Tibial nerve (tissue), 4 donors: Measurements from ENCODE around the gene OAS2. TPM values are rescaled to one million over a fixed set of nuclear protein-coding genes. Genes with fewer than 3 reads are reported as not detected.

ENCODE experiments used
- DNase-seq, 2 donors: peaks; one replicate each; pipeline ENCODE4 v3.0.0-alpha.2; 2019; ENCODE audit warnings: low spot score in 2 of 2
- H3K27ac ChIP-seq, 4 donors: fragments of 200-600 bp; sonication (generic) in 3 of 4; one replicate each; pipeline ENCODE4 v1.5.1; 2017 to 2019; ENCODE audit warnings: mild to moderate bottlenecking in 1 of 4
- H3K27me3 ChIP-seq, 2 donors: fragments of 200-600 bp; sonication (generic) in 1 of 2; one replicate each; pipeline versions ENCODE4 v1.5.1 to v1.6.0; 2017 to 2019
- H3K36me3 ChIP-seq, 3 donors: fragments of 200-600 bp; sonication (generic); one replicate each; pipeline ENCODE4 v1.5.1; 2018 to 2019
- H3K4me1 ChIP-seq, 4 donors: fragments of 200-600 bp; sonication (generic) in 3 of 4; one replicate each; pipeline ENCODE4 v1.5.1; 2017 to 2019
- H3K4me3 ChIP-seq, 4 donors: fragments of 200-600 bp; sonication (generic) in 3 of 4; one replicate each; pipeline ENCODE4 v1.5.1; 2017 to 2019; ENCODE audit warnings: mild to moderate bottlenecking in 1 of 4, moderate library complexity in 1 of 4
- H3K9me3 ChIP-seq, 4 donors: fragments of 200-600 bp; sonication (generic) in 3 of 4; one replicate each; pipeline ENCODE4 v1.5.1; 2017 to 2019
- CTCF ChIP-seq, 5 experiments: fragments of 200-600 bp in 3 of 5; fragments of 450-650 bp in 2 of 5; sonication (generic) in 3 of 5; IDR thresholded peaks; one replicate each; pipeline ENCODE4 v1.5.1; 2016 to 2019; ENCODE audit warnings: antibody characterized with exemption in 5 of 5, mild to moderate bottlenecking in 3 of 5, moderate library complexity in 2 of 5
- EP300 ChIP-seq, 2 donors: sonication (generic); formaldehyde crosslinking; IDR thresholded peaks; one replicate each; pipeline ENCODE4 v1.6.1; 2017; ENCODE audit warnings: antibody characterized with exemption in 2 of 2, mild to moderate bottlenecking in 1 of 2
- POLR2A ChIP-seq, 2 donors: fragments of 450-650 bp; IDR thresholded peaks; one replicate each; pipeline ENCODE4 v1.6.1; 2017; ENCODE audit warnings: antibody characterized with exemption in 2 of 2, mild to moderate bottlenecking in 2 of 2, moderate library complexity in 2 of 2
- WGBS, 2 donors: methylation state at CpG; one replicate each; pipeline ENCODE4 v1.1.5; 2018; 5-methylcytosine and 5-hydroxymethylcytosine counted together
- total RNA-seq, 4 donors: library from RNA; depleted of rRNA; stranded (reverse); fragments of >200 nt; gene quantifications; one replicate each; pipeline ENCODE4 v1.1.0, GENCODE V29; 2016

Gene OAS2
- total RNA-seq, 4 donors from 2014 or later = 3.1 to 28.4 (median 6.3) TPM

- 72 to 74% methylated on average over 4 of the region's 4 CpGs for WGBS, 2 donors
- no peak for TF ChIP-seq POLR2A (IDR thresholded peaks at IDR 0.05)
- TF ChIP-seq EP300 (IDR thresholded peaks at IDR 0.05) = no peak
- TF ChIP-seq CTCF (IDR thresholded peaks at IDR 0.05) = no peak
Measured at GRCh38 chr12:113002155-113002554, 23.8 kb downstream of the OAS2 start.

GRCh38 chr12:113002676-113003075 lies 24.4 kb downstream of the OAS2 start:
- Histone ChIP-seq H3K4me3 (no peak overlapping the region), H3K27me3 (no peaks in the 10 kb centered on the region), H3K9me3 (peaks cover 0 to 7% (median 0%) of the 10 kb centered on the region in 4 donors), H3K4me1 (no peaks in the 10 kb centered on the region), H3K36me3 (peaks cover 0 to 38% (median under 1%) of the 10 kb centered on the region in 3 donors), H3K27ac (no peak overlapping the region)
- 89 to 90% methylated on average over 5 of the region's 5 CpGs for WGBS, 2 donors
- no peak for TF ChIP-seq POLR2A (IDR thresholded peaks at IDR 0.05)
- no peak for TF ChIP-seq CTCF (IDR thresholded peaks at IDR 0.05)
- no peak for TF ChIP-seq EP300 (IDR thresholded peaks at IDR 0.05)
- no peak for DNase-seq

More at GRCh38 chr12:113002155-113002554, 23.8 kb downstream of the OAS2 start:
- DNase-seq = no peak
- Histone ChIP-seq H3K9me3 (peaks cover 0 to 7% (median 0%) of the 10 kb centered on the region in 4 donors), H3K4me1 (no peaks in the 10 kb centered on the region), H3K27me3 (no peaks in the 10 kb centered on the region), H3K27ac (no peak overlapping the region), H3K4me3 (no peak overlapping the region), H3K36me3 (peaks cover 0 to 38% (median 6%) of the 10 kb centered on the region in 3 donors)

GRCh38 chr12:113003636-113004035 lies 25.3 kb downstream of the OAS2 start:
- Histone ChIP-seq H3K36me3 (peaks cover 0 to 38% (median 0%) of the 10 kb centered on the region in 3 donors), H3K4me1 (no peaks in the 10 kb centered on the region), H3K27me3 (no peaks in the 10 kb centered on the region), H3K4me3 (no peak overlapping the region), H3K9me3 (no peaks in the 10 kb centered on the region), H3K27ac (no peak overlapping the region)
- 51 to 59% methylated on average over 9 of the region's 9 CpGs for WGBS, 2 donors
- DNase-seq = no peak
- no peak for TF ChIP-seq CTCF (IDR thresholded peaks at IDR 0.05)
- TF ChIP-seq EP300 (IDR thresholded peaks at IDR 0.05) = no peak
- TF ChIP-seq POLR2A (IDR thresholded peaks at IDR 0.05) = no peak

DNA sequence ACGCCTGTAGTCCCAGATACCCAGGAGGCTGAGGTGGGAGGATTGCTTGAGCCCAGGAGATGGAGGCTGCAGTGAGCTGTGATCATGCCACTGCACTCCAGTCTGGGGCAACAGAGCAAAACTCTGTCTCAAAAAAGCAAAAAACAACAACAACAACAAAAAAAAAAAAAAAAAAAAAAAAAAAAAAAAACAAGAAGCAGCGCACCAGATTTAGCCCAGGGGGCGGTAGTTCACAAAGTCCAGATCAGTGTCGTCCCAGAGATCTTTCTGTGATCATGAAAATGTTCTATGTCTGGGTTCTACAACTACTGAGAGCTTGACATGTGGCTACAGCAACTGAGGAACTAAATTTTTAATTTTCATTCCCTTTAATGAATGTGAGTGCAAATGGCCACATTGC lies 27.4 kb downstream of the OAS2 start:
- TF ChIP-seq CTCF (IDR thresholded peaks at IDR 0.05) = no peak
- TF ChIP-seq POLR2A (IDR thresholded peaks at IDR 0.05) = no peak
- TF ChIP-seq EP300 (IDR thresholded peaks at IDR 0.05) = no peak
- H3K9me3 ChIP-seq = no peaks in the 10 kb centered on the region
- H3K4me3 ChIP-seq = no peak overlapping the region
- H3K27ac ChIP-seq = no peak overlapping the region
- 59 to 75% methylated on average over 4 of the region's 4 CpGs for WGBS, 2 donors
- H3K4me1 ChIP-seq = no peaks in the 10 kb centered on the region
- peaks cover 0 to 49% (median 0%) of the 10 kb centered on the region in 3 donors for H3K36me3 ChIP-seq
- DNase-seq = no peak
- H3K27me3 ChIP-seq = no peaks in the 10 kb centered on the region

DNA sequence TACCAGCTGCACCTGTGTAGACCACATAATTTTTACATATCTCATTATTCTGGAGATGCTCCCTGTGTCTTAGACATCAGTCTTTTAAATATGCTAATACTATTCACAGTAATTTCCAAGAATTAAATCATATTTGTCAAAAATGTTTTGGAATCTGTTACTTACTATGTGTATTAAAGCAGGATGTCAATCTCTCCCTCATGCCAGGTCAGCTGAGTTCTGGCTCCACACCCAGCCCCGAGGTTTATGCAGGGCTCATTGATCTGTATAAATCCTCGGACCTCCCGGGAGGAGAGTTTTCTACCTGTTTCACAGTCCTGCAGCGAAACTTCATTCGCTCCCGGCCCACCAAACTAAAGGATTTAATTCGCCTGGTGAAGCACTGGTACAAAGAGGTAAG lies 27.9 kb downstream of the OAS2 start:
- Histone ChIP-seq H3K9me3 (no peaks in the 10 kb centered on the region), H3K4me1 (no peaks in the 10 kb centered on the region), H3K36me3 (peaks cover 0 to 53% (median 0%) of the 10 kb centered on the region in 3 donors), H3K4me3 (no peak overlapping the region), H3K27ac (no peak overlapping the region), H3K27me3 (no peaks in the 10 kb centered on the region)
- TF ChIP-seq CTCF (IDR thresholded peaks at IDR 0.05) (no peak), EP300 (IDR thresholded peaks at IDR 0.05) (no peak)
- 87% methylated on average over 7 of the region's 7 CpGs for WGBS, 2 donors
- DNase-seq = no peak
